ENCODE data around the gene STX8.

Gene STX8

DNA sequence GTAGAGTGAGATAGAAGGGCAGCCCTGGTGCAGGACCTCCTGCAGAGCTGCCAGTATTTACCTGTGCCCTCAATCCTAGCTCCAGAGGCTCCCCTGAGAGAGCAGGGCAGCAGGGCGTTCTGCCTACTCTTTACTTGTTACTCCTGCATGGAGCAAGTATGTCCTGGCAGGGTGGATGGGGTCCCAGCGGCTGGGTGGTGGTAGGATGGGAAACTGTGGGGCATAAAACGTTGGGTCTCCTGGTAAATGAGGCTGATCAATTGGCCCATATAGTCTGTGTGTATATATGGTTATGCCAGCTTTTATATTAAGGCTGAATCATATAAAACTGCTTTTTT, 362.3 kb downstream of the STX8 start:
- DNase-seq: no peak

- DNase-seq: no peak
These were observed 363.0 kb downstream of the STX8 start for GRCh38 chr17:9212376-9213302.

DNA sequence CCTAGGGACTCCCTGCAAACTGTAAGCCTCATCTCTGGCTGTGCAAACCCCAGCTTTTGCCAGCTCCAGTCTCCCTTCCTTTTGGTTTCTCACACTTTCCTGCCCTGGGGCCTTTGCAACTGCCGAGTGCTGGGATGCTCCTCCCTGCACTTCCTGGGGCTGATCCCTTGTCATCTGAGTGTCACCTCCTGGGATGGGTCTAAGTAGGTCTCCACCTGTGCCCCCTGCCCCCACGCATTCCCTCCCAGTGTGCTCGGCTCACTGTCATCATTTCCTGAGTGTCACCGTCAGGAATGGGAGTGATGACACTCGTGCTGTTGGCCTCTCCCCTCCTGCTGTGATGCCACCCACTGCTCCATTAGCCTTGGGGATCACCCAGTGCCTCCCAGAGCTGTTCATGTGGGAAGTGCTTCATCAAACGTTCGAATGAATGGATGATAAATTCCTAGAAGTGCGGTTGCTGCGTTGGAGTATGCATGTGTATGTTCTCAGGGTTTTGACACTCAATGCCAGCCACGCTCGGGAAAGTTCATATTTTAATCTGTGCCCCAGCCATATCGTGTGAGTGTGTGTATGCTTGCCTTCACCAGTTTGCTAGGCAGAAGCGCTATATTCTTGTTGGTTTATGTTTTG, 364.4 kb downstream of the STX8 start:
- no peak for DNase-seq

- DNase-seq: no peak
These were observed 365.7 kb downstream of the STX8 start for GRCh38 chr17:9209781-9210370.

GRCh38 chr17:9209347-9209746, 366.3 kb downstream of the STX8 start:
- DNase-seq: no peak

GRCh38 chr17:9208381-9209105, 367.1 kb downstream of the STX8 start:
- DNase-seq: no peak

- no peak for DNase-seq
These were observed 368.8 kb downstream of the STX8 start for GRCh38 chr17:9206741-9207332.

- no peak for DNase-seq
These were observed 369.3 kb downstream of the STX8 start for GRCh38 chr17:9206410-9206703.

DNA sequence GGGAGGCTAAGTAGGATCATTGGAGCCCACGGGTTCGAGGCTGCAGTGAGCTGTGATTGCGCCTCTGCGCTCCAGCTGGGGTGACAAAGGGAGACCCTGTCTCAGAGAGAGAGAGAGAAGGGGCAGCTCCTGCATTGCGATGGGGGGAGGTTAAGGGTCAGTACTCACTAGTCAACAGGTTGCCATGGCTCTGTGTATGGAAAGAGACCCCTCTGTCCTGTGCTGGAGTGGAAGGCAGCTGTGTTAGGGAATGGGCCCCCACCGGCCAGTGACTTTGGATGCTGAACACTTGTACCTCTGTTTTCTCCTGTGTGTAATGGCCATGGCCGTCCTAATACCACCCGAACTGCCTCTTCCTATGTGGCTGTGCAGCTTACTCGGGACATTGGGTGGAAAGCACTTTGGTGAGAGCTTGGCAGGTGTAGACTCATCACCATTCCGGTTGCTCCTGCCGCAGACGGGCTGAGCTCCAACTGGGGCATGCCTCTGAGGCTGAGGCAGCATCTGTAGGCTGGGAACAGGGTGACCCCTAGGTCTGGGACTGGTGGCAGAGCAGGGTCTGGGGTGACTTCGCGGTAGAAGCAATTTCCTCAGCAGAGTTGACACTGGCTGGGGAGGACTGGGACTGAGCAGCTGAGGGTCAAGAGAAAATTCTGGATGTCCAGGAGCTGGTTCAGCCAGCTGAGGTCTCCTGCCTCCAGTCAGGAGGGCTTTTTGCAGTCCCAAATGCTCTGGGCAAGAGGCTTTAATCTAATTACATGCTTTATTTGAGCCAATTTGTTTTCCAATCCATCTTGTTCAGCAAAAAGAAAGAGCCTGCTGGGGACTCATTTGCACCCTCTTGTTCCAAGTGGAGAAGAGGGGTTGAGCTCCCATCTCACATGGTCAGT, 369.9 kb downstream of the STX8 start:
- no peak for DNase-seq

DNA sequence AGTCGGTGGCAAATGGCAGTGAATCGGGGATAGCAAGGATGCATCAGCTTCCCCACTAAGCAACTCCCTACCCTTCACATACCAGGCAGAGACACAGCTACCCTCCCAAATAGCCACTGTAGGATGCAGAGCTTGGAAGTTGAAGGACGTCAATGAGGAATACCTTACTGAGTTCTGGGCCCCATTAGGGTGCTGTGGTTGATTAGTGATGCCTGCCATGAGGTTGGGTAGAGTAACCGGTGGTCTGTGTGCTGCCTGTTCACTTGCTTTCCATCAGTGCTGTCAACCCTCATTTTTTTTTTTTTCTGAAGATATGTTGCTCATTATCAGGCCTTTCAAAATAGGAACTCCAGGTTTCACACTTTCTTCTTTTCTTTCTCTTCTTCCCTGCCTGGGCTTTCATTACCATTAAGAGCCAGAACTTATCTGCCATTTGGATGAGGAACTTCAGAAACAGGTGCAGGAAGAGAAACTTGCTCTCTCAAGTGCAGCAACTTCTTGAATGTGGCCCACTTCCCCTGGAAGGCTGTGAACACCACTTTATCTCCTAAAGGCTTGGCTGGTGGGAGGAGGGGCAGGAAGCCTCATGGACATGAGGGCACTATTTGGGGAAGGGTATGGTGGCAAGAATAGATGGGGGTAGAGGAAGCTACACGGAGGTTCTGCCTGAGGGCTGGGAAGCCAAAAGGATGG, 370.8 kb downstream of the STX8 start:
- peak in 1 of 58 donors; percentile 19 for DNase-seq

- DNase-seq: no peak
These were observed 371.7 kb downstream of the STX8 start for GRCh38 chr17:9203771-9204425.

DNA sequence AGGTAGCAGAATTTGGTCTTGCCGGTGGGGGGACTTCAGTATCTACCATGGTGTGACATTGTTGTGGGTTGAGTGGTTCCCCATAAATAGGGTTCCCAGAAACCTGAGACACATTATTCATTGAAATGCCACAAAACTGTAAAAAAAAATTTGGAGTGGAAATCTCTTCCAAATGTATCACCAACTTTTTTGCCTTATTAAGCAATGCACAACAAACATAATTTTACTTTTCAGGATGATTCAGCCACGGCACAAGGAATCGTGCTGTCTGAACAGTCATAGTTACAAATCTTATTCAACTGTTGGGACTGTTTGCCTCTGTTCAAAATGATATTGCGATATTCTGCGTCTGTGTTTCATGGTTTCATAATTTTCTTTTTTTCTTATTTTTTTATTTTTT, 373.1 kb downstream of the STX8 start:
- no peak for DNase-seq

GRCh38 chr17:9200699-9201359, 374.8 kb downstream of the STX8 start:
- DNase-seq: no peak
